Activated T-cell treated with anti-CD3 and anti-CD28 coated beads, Interleukin-2, amount 50 U/mL, for 4 hours (primary cell): ENCODE measurements around the gene HDAC7. TPM values are rescaled to one million over a fixed set of nuclear protein-coding genes. Genes with fewer than 3 reads are reported as not detected.

Source experiments
- ATAC-seq, 2 donors: fragments of 200-7000 bp; cut with Tn5 transposase; one replicate each; pipeline ENCODE4 v1.10.0; 2021
- DNase-seq: peaks from one replicate; pipeline ENCODE4 v3.0.0-alpha.2; 2020
- H3K27me3 Mint-ChIP-seq: one replicate; pipeline ENCODE4 v1.8.0; 2021; ENCODE audit warnings: low read depth, mixed read lengths
- H3K36me3 Mint-ChIP-seq: one replicate; pipeline ENCODE4 v1.8.0; 2022; ENCODE audit warnings: mixed read lengths; ENCODE audit not compliant: insufficient read depth
- H3K4me1 Mint-ChIP-seq: one replicate; pipeline ENCODE4 v1.8.0; 2021; ENCODE audit warnings: low read depth, mixed read lengths
- H3K4me3 Mint-ChIP-seq: one replicate; pipeline ENCODE4 v1.8.0; 2021; ENCODE audit warnings: mild to moderate bottlenecking, moderate library complexity, mixed read lengths
- H3K9me3 Mint-ChIP-seq: one replicate; pipeline ENCODE4 v1.8.0; 2021; ENCODE audit warnings: mixed read lengths
- total RNA-seq, 3 donors: library from RNA; stranded (reverse); gene quantifications; one replicate each; pipeline ENCODE4 v1.2.1, GENCODE V29; 2021

The HDAC7 gene
- total RNA-seq, 3 donors from 2014 or later, result 168 to 199 (median 199) TPM

GRCh38 chr12:47736877-47737676, 82.6 kb downstream of the HDAC7 start:
- Mint-ChIP-seq H3K4me1 (peaks cover 22% of the 10 kb centered on the region), H3K9me3 (no peaks in the 10 kb centered on the region), H3K4me3 (no peak overlapping the region), H3K36me3 (no peaks in the 10 kb centered on the region), H3K27me3 (no peaks in the 10 kb centered on the region)
- DNase-seq (no peak), ATAC-seq (no peak)

DNA sequence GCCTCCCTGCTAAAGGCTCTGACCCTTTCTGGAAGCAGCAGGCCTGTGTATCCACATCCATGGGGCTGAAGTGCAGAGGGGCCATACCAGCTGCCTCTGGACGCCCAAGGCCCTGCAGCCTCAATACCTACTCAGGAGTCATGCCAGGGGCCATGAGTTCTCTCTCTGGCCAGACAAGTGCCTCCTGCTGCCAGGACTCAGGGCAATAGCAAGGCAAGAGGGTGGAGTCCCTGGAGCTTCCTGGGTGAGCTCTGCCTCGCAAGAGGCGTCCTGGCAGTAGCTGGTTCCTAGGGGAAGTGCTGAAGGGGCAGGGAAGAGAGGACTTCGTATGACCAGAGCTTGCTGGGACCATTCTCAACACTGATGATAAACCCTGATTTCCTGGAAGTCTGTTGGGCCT, 83.5 kb downstream of the HDAC7 start:
- no peaks in the 10 kb centered on the region for H3K27me3 Mint-ChIP-seq
- DNase-seq (no peak), ATAC-seq (no peak)
- peaks cover 17% of the 10 kb centered on the region for H3K4me1 Mint-ChIP-seq
- no peaks in the 10 kb centered on the region for H3K36me3 Mint-ChIP-seq
- no peak overlapping the region for H3K4me3 Mint-ChIP-seq
- H3K9me3 Mint-ChIP-seq, result no peaks in the 10 kb centered on the region

DNA sequence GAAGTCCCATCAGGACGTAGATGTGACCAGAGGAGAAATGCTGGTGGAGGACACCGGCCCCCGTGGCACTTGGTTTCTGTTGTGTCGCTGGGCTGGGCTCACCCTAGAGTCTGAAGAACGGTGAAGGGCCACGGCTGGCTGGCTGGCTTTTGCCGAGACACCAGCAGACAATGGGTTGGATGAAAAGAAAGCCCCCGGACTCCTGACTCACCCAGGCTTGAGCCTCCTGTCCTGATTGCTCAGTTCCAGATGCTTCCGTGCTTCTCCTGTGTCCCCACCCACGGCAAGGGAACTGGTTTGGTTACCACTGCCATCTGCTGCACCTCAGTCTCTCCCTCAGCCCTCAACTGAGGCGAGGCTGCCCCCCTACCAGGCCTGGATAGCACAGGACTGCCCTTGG, 84.1 kb downstream of the HDAC7 start:
- Mint-ChIP-seq H3K9me3 (no peaks in the 10 kb centered on the region), H3K4me1 (peaks cover 12% of the 10 kb centered on the region)
- no peak for ATAC-seq

GRCh38 chr12:47734725-47735480, 84.8 kb downstream of the HDAC7 start:
- Mint-ChIP-seq H3K4me3 (no peak overlapping the region), H3K4me1 (peaks cover 7% of the 10 kb centered on the region), H3K36me3 (no peaks in the 10 kb centered on the region), H3K9me3 (no peaks in the 10 kb centered on the region), H3K27me3 (no peaks in the 10 kb centered on the region)
- no peak for DNase-seq
- ATAC-seq, result no peak

More for the DNA sequence above, 84.1 kb downstream of the HDAC7 start:
- Mint-ChIP-seq H3K4me3 (no peak overlapping the region), H3K27me3 (no peaks in the 10 kb centered on the region), H3K36me3 (no peaks in the 10 kb centered on the region)
- DNase-seq, result no peak

DNA sequence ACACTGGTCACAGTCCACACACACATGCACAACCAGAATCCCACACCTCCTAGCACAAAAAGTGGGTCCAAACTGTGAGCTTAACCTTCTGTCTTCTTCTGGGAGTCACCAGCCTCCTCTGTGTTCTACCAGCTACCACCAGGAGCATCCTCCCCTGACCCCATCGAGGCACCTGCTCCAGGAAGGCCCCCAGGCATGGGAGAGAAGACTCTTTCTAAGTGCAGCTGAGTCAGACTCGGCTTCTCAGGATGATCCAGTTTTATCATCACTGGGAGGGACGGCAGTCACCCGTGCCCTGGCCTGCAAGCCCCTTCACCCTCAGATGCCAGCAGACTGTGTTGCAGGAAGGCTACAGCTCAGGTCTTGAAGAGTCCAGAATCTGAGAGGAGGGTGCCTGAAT, 86.6 kb downstream of the HDAC7 start:
- Mint-ChIP-seq H3K4me3 (no peak overlapping the region), H3K4me1 (peaks cover 2% of the 10 kb centered on the region), H3K36me3 (no peaks in the 10 kb centered on the region), H3K9me3 (no peaks in the 10 kb centered on the region), H3K27me3 (no peaks in the 10 kb centered on the region)
- ATAC-seq (no peak), DNase-seq (no peak)

Other genes with a start within 250 kb of the HDAC7 start
- 10 to 100 TPM; 60.0 to 73.9 (median 61.2) TPM for gene RPAP3, start 113.9 kb downstream of the HDAC7 start, total RNA-seq
- under 1 TPM in 1 of 3 donors, not detected in 2; 0.14 TPM for gene ENDOU, start 94.4 kb downstream of the HDAC7 start, total RNA-seq
- gene RAPGEF3, start 61.0 kb downstream of the HDAC7 start, total RNA-seq, result 1 to 10 TPM in 1 of 3 donors, under 1 TPM in 2; 0.55 to 1.3 (median 0.66) TPM
- gene SLC48A1, start 46.7 kb downstream of the HDAC7 start, total RNA-seq, result 1 to 10 TPM; 4.0 to 5.2 (median 5.0) TPM
- gene VDR, start 85.1 kb upstream of the HDAC7 start, total RNA-seq, result 10 to 100 TPM; 83.5 to 95.1 (median 87.3) TPM
- gene TMEM106C, start 143.7 kb upstream of the HDAC7 start, total RNA-seq, result 10 to 100 TPM; 60.7 to 72.8 (median 63.1) TPM
- gene COL2A1, start 184.6 kb upstream of the HDAC7 start, total RNA-seq, result under 1 TPM in 1 of 3 donors, not detected in 2; 0.08 TPM